HG02884 (cell line): ENCODE data around the gene INPP5B.
"Not testable (repeated sequence)": the region's sequence is repeated elsewhere in the genome, so short reads cannot be mapped to it uniquely, and the experiment has no call there.

Experiments
- ATAC-seq: cut with Tn5 transposase; IDR thresholded peaks from one replicate; pipeline ENCODE4 v1.9.1; 2021; ENCODE audit warnings: mild to moderate bottlenecking, moderate library complexity; ENCODE audit not compliant: unreplicated experiment

The INPP5B gene

GRCh38 chr1:37948841-37949240, 2.0 kb upstream of the INPP5B start:
- no peak for ATAC-seq

- ATAC-seq, result no peak
Observed at GRCh38 chr1:37948166-37948565, 1.3 kb upstream of the INPP5B start.

- ATAC-seq, result no peak
Observed at GRCh38 chr1:37947364-37947763, 511 bp upstream of the INPP5B start.

- ATAC-seq, result no peak
Observed at GRCh38 chr1:37945743-37946702, 830 bp downstream of the INPP5B start.

- no peak for ATAC-seq
Observed at GRCh38 chr1:37945251-37945650, 1.6 kb downstream of the INPP5B start.

GRCh38 chr1:37944816-37945215, 2.0 kb downstream of the INPP5B start:
- ATAC-seq, result no peak

- no peak for ATAC-seq
Observed at GRCh38 chr1:37944086-37944763, 2.6 kb downstream of the INPP5B start.

- no peak for ATAC-seq
Observed at GRCh38 chr1:37940299-37940947, 6.4 kb downstream of the INPP5B start.

- not testable (repeated sequence) for ATAC-seq
Observed at GRCh38 chr1:37936760-37937159, 10.1 kb downstream of the INPP5B start.

GRCh38 chr1:37932759-37933158, 14.1 kb downstream of the INPP5B start:
- ATAC-seq, result no peak

GRCh38 chr1:37931361-37932158, 15.3 kb downstream of the INPP5B start:
- peak; percentile 92 for ATAC-seq

GRCh38 chr1:37931102-37931360, 15.8 kb downstream of the INPP5B start:
- no peak for ATAC-seq

GRCh38 chr1:37930246-37931101, 16.4 kb downstream of the INPP5B start:
- no peak for ATAC-seq

GRCh38 chr1:37926038-37926924, 20.6 kb downstream of the INPP5B start:
- ATAC-seq, result no peak

- ATAC-seq, result no peak
Observed at GRCh38 chr1:37925316-37925715, 21.5 kb downstream of the INPP5B start.

GRCh38 chr1:37923551-37923889, 23.3 kb downstream of the INPP5B start:
- no peak for ATAC-seq

- ATAC-seq, result peak; percentile 49
Observed at GRCh38 chr1:37922767-37923550, 23.9 kb downstream of the INPP5B start.

GRCh38 chr1:37919277-37919676, 27.6 kb downstream of the INPP5B start:
- ATAC-seq, result no peak
